ENCODE results near the gene EOLA1.

- TF ChIP-seq CTCF (IDR thresholded peaks at IDR 0.05) (no peak), POLR2A (IDR thresholded peaks at IDR 0.05) (no peak)
Observed at GRCh38 chrX:149516604-149517003, 24.2 kb upstream of the EOLA1 start.

Data from upper lobe of left lung (tissue), 4 donors.